GM06990 (cell line): Measurements from ENCODE around the gene MED12.

Source experiments
- DNase-seq: peaks from one replicate; pipeline ENCODE4 v3.0.0-alpha.2; 2011; ENCODE audit not compliant: insufficient read length; ENCODE audit errors: extremely low read depth
- H3K27me3 ChIP-seq: replicated peaks from 2 replicates; pipeline ENCODE4 v1.6.0; 2011; ENCODE audit warnings: low read length; ENCODE audit not compliant: control insufficient read depth, insufficient read depth
- H3K36me3 ChIP-seq: 2 replicates; pipeline ENCODE4 v1.5.1; 2011; ENCODE audit warnings: low read length; ENCODE audit not compliant: control insufficient read depth, insufficient read depth
- H3K4me3 ChIP-seq: replicated peaks from 2 replicates; pipeline ENCODE4 v1.5.1; 2011; ENCODE audit warnings: low read depth, mild to moderate bottlenecking, control low read depth, low read length
- CTCF ChIP-seq: IDR thresholded peaks from 2 replicates; pipeline ENCODE4 v1.5.1; 2011; ENCODE audit warnings: low read length, control low read depth, mild to moderate bottlenecking, inconsistent platforms; ENCODE audit not compliant: insufficient read depth, poor library complexity, severe bottlenecking

MED12 gene

GRCh38 chrX:71143508-71143907 lies 25.1 kb downstream of the MED12 start:
- DNase-seq: no peak
- Histone ChIP-seq H3K36me3 (peaks cover 3% of the 10 kb centered on the region), H3K4me3 (no peak overlapping the region), H3K27me3 (no peaks in the 10 kb centered on the region)
- TF ChIP-seq CTCF: no peak

- Histone ChIP-seq H3K4me3 (no peak within 1 kb of the TSS), H3K36me3 (peaks cover 3% of the 10 kb centered on the region), H3K27me3 (no peaks in the 10 kb centered on the region)
- no peak for TF ChIP-seq CTCF
- no peak for DNase-seq
Measured at GRCh38 chrX:71144651-71145050, 26.3 kb downstream of the MED12 start, which contains the start of gene NLGN3. Gene NLGN3, plus strand, starts transcription at chrX:71144841. Its CDS starts 2,909 bp downstream, at chrX:71147750.

- Histone ChIP-seq H3K27me3 (no peaks in the 10 kb centered on the region), H3K36me3 (no peaks in the 10 kb centered on the region; the same call in 1 of the 2 replicates), H3K4me3 (no peak overlapping the region)
- DNase-seq: no peak
- TF ChIP-seq CTCF: no peak
Measured at GRCh38 chrX:71147496-71148277, 29.3 kb downstream of the MED12 start.

GRCh38 chrX:71148278-71148663 lies 29.9 kb downstream of the MED12 start:
- H3K27me3 ChIP-seq: no peaks in the 10 kb centered on the region
- no peak for TF ChIP-seq CTCF
- DNase-seq: no peak
- no peaks in the 10 kb centered on the region; the same call in 1 of the 2 replicates for H3K36me3 ChIP-seq
- H3K4me3 ChIP-seq: no peak overlapping the region

DNA sequence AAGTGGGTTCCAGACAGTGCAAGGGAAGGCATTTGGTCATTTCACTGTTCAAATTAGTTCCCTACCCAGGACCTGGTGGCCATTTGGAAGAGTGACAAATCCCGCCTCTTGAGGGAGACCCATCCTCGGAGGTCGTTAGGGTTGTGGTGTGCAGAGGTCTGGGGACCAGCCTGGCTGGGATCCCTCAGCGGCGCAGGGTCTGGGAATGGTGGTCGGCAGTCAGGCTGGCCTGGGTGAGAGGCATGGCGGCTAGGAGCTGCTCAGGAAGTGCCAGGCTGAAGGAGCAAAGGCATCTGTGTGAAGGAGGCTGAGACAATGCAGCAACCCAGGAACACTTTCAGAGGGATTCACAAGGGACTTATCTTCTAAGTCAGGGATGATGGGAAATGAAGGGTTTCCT lies 33.0 kb downstream of the MED12 start:
- TF ChIP-seq CTCF: no peak
- no peaks in the 10 kb centered on the region for H3K27me3 ChIP-seq
- H3K36me3 ChIP-seq: no peaks in the 10 kb centered on the region; the same call in none of the 2 replicates
- no peak for DNase-seq
- H3K4me3 ChIP-seq: no peak overlapping the region
